ENCODE data around the gene MB21D2.
"Not testable (repeated sequence)": the region's sequence is repeated elsewhere in the genome, so short reads cannot be mapped to it uniquely, and the experiment has no call there.

MB21D2 gene, protein sequence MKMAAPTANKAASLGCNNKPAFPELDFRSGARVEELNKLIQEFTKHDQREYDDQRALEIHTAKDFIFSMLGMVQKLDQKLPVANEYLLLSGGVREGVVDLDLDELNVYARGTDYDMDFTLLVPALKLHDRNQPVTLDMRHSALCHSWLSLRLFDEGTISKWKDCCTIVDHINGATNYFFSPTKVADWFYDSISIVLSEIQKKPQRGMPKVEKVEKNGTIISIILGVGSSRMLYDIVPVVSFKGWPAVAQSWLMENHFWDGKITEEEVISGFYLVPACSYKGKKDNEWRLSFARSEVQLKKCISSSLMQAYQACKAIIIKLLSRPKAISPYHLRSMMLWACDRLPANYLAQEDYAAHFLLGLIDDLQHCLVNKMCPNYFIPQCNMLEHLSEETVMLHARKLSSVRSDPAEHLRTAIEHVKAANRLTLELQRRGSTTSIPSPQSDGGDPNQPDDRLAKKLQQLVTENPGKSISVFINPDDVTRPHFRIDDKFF

DNA sequence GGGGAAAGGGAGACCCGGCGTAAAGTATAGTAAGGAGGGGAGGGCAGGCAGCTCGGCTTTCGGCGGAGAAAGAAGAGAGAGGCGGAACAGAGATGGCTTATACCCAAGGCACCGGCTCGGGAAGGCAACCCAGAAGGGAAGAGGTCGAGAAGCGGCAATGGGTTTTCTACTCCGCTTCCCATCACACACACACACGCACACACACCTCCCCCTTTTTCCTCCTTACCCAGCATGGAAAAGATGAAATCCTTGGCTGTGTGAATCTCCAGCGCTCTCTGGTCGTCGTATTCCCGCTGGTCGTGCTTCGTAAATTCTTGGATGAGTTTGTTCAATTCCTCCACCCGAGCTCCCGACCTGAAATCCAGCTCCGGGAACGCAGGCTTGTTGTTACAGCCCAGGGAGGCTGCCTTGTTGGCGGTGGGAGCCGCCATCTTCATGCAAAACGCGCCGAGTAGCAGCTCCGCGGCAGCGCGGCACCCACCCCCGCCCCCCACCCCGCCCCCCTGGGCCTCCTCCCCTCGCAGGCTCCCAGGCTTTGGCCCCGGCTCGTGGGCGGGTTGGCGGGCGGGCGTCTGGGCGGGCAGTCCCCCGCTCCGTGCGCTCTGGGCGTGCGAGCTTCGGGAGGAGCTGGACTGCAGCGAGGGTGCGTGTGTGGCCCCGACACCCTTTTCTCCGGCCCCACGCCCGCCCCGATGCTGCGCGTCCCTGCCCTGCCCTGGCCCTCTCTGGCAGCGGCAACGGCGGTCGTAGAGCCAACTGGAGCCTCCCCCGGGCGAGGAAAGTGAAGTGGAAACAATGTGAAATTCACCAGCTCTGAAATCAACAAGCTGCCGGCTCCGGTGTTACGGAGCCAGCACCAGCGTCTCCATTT is at the start of gene MB21D2:
TSS of gene MB21D2 (minus strand) at position 453 of the 871 bp plus-strand sequence. CDS start at position 437, 16 bp downstream.
- DNase-seq: peak; percentile 70
- Mint-ChIP-seq H3K4me1 (ENCODE audit: low read depth) (peaks cover 33% of the 10 kb centered on the region), H3K4me3 (peak within 1 kb of the TSS; percentile 81), H3K27ac (peak within 1 kb of the TSS; percentile 66), H3K9me3 (no peaks in the 10 kb centered on the region), H3K36me3 (ENCODE audit: low read depth) (peaks cover 6% of the 10 kb centered on the region), H3K27me3 (peaks cover 75% of the 10 kb centered on the region)

DNA sequence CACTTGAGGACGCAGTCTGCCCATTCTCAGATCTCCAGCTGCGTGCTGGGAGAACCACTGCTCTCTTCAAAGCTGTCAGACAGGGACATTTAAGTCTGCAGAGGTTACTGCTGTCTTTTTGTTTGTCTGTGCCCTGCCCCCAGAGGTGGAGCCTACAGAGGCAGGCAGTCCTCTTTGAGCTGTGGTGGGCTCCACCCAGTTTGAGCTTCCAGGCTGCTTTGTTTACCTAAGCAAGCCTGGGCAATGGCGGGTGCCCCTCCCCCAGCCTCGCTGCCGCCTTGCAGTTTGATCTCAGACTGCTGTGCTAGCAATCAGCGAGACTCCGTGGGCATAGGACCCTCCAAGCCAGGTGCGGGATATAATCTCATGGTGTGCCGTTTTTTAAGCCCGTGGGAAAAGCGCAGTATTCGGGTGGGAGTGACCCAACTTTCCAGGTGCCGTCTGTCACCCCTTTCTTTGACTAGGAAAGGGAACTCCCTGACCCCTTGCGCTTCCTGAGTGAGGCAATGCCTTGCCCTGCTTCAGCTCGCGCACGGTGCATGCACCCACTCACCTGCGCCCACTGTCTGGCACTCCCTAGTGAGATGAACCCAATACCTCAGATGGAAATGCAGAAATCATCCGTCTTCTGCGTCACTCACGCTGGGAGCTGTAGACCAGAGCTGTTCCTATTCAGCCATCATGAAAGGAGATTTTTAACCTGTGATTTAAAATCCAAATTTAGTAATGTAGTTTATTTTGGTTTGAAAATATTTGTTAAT is 47.5 kb upstream of the MB21D2 start:
- not testable (repeated sequence) for H3K4me3 Mint-ChIP-seq; DNase-seq; H3K27ac Mint-ChIP-seq; H3K9me3 Mint-ChIP-seq; H3K4me1 Mint-ChIP-seq (ENCODE audit: low read depth); H3K36me3 Mint-ChIP-seq (ENCODE audit: low read depth)
- H3K27me3 Mint-ChIP-seq: peaks cover 13% of the 10 kb centered on the region

DNA sequence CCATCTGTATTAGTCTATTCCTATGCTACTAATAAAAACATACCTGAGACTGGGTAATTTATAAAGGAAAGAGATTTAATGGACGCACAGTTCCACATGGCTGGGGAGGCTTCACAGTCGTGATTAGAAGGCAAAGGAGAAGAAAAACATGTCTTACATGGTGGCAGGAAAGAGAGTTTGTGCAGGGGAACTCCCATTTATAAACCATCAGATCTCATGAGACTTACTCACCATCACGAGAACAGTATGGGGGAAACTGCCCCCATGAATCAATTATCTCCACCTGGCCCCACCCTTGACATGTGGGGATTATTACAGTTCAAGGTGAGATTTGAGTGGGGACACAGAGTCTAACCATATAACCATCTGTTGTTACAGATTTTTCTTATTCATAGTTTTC is 42.1 kb upstream of the MB21D2 start:
- Mint-ChIP-seq H3K36me3 (ENCODE audit: low read depth) (no peaks in the 10 kb centered on the region), H3K4me3 (no peak overlapping the region), H3K27ac (no peak overlapping the region), H3K9me3 (peaks cover 6% of the 10 kb centered on the region), H3K27me3 (peaks cover 6% of the 10 kb centered on the region), H3K4me1 (ENCODE audit: low read depth) (peaks cover 22% of the 10 kb centered on the region)
- DNase-seq: no peak

DNA sequence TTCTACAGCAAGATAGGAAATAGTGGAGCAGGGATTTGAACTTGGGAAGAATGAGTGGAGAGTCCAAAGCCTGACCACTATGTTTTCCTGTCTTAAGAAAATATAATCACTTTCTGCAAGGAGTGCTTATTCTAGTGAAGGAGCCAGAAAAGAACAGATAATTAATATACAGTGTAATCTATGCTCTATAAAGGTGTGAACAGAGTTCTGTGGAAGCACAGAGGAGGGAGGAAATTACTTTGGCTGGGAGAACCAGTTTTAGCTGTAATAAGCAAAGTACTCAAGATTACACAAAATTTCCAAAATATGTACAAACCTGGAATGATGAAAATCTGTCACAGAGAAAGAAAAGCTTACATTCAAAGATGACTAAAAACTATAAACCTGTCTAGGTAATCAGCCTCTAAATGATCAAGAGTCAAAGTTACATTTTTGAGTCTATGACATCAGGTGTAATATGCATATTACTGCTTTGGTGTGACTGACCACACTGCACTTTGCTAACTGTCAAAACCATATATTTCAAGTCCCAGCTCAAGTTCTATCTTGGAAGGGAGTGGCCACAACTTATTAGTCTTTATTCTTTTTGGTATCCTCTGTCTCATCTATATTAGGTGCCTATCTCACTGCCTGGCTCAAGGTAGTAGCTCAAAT is 40.7 kb upstream of the MB21D2 start:
- peaks cover 6% of the 10 kb centered on the region for H3K27me3 Mint-ChIP-seq
- no peak overlapping the region for H3K4me3 Mint-ChIP-seq
- no peaks in the 10 kb centered on the region for H3K36me3 Mint-ChIP-seq (ENCODE audit: low read depth)
- no peak for DNase-seq
- H3K4me1 Mint-ChIP-seq (ENCODE audit: low read depth): peaks cover 22% of the 10 kb centered on the region
- peaks cover 4% of the 10 kb centered on the region for H3K9me3 Mint-ChIP-seq
- H3K27ac Mint-ChIP-seq: peak overlapping the region; percentile 63

DNA sequence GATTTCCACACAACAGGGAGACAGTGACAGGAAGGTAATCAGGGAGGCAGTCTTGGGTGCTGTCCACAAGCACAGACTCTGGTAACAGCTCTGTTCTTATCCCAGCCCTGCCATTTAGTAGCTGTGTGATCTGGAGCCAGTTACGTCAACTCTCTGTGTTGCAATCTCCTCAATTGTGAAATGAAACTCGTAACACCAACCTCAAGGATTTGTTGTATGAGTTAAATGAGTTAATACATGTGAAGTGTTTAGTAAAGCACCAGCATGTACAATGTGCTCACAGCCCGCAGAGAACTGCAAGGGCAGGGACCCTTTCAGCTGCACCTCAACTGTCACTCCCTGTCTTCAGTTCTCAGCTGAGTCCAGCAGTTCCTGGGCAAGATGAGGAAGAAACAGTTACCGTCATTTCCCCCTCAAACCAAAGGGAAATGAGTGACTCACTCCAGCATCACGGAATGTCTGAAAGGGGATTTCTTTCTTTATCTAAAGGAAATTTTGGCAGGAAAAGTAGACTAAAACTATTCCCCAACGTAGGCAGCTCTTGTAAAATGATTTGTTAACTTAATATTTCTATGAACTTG is 39.9 kb upstream of the MB21D2 start:
- Mint-ChIP-seq H3K27ac (no peak overlapping the region), H3K36me3 (ENCODE audit: low read depth) (no peaks in the 10 kb centered on the region), H3K27me3 (peaks cover 6% of the 10 kb centered on the region), H3K9me3 (peaks cover 6% of the 10 kb centered on the region), H3K4me3 (no peak overlapping the region), H3K4me1 (ENCODE audit: low read depth) (peaks cover 22% of the 10 kb centered on the region)
- no peak for DNase-seq

DNA sequence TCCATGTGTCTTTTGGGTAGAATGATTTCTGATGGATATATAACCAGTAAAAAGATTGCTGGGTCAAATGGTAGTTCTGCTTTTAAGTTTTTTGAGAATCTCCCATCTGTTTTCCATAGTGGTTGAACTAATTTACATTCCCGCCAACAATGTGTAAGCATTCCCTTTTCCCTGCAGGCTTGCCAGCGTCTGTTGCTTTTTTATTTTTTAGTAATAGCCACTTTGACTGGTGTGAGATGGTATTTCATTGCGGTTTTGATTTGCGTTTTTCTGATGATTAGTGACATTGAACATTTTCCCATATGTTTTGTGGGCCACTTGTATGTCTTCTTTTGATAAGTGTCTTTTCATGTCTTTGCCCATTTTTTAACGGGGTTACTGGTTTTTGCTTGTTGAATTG is 36.3 kb upstream of the MB21D2 start:
- Mint-ChIP-seq H3K27me3 (peaks cover 6% of the 10 kb centered on the region), H3K27ac (no peak overlapping the region), H3K4me3 (no peak overlapping the region), H3K4me1 (ENCODE audit: low read depth) (peaks cover 17% of the 10 kb centered on the region), H3K9me3 (peaks cover 3% of the 10 kb centered on the region), H3K36me3 (ENCODE audit: low read depth) (no peaks in the 10 kb centered on the region)
- no peak for DNase-seq

DNA sequence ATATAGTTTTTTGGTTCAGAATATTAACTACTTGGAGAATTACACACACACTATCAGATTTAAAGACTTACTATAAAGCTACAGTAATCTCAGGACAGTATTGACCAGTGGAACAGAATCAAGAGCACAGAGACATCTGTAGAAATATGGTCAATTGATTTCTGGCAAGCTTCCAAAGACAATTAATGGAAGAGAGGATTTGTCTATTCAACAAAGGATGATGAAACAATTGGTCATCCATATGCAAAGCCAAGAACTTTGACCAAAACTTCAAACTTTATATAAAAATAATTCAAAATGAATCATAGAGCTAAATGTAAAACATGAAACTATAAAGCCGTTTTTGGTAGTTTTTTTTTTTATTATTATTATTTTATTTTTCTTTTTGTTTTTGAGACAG is 29.8 kb upstream of the MB21D2 start:
- Mint-ChIP-seq H3K27ac (no peak overlapping the region), H3K4me3 (no peak overlapping the region), H3K27me3 (peaks cover 2% of the 10 kb centered on the region), H3K36me3 (ENCODE audit: low read depth) (no peaks in the 10 kb centered on the region), H3K4me1 (ENCODE audit: low read depth) (no peaks in the 10 kb centered on the region), H3K9me3 (no peaks in the 10 kb centered on the region)
- no peak for DNase-seq

DNA sequence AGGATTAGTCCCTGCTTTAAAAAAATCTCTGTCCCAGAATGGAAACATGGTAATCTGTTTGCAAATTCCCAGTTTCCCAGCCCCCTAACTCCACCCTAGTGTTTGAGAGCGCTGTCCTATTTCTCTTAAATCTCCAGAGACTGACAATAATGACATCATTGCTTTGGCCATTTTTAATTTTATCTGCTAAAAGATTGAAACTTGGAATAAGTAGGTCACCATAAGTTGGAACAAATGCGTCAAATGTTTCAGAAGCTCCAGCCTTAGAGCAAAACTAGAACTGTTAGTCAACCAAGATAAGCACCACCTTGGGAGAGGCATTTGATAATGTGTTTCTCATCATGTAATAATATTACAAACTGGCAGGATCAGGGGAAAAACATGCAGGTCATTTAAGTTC is 25.7 kb upstream of the MB21D2 start:
- H3K9me3 Mint-ChIP-seq: no peaks in the 10 kb centered on the region
- no peaks in the 10 kb centered on the region for H3K36me3 Mint-ChIP-seq (ENCODE audit: low read depth)
- no peak for DNase-seq
- no peak overlapping the region for H3K27ac Mint-ChIP-seq
- H3K4me1 Mint-ChIP-seq (ENCODE audit: low read depth): no peaks in the 10 kb centered on the region
- peaks cover 5% of the 10 kb centered on the region for H3K27me3 Mint-ChIP-seq
- H3K4me3 Mint-ChIP-seq: no peak overlapping the region

DNA sequence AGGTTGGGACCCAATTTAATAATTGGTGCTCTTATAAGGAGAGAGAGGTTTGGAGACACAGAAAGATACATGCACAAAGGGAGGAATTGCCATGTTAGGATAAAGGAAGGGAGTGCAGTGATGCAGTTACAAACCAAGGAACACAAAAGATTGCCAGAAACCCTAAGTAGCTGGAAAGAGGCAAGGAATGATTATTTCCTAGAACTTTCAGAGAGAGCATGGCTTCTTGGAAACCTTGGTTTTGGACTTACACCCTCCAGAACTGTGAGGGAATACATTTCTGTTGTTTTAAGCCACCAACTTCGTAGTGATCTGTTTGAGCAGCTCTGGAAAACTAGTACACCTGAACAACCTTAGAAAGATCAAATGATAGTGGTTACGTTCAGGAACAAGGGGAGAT is 25.0 kb upstream of the MB21D2 start:
- Mint-ChIP-seq H3K27me3 (peaks cover 5% of the 10 kb centered on the region), H3K27ac (no peak overlapping the region), H3K36me3 (ENCODE audit: low read depth) (no peaks in the 10 kb centered on the region), H3K4me1 (ENCODE audit: low read depth) (no peaks in the 10 kb centered on the region), H3K9me3 (no peaks in the 10 kb centered on the region), H3K4me3 (no peak overlapping the region)
- no peak for DNase-seq

DNA sequence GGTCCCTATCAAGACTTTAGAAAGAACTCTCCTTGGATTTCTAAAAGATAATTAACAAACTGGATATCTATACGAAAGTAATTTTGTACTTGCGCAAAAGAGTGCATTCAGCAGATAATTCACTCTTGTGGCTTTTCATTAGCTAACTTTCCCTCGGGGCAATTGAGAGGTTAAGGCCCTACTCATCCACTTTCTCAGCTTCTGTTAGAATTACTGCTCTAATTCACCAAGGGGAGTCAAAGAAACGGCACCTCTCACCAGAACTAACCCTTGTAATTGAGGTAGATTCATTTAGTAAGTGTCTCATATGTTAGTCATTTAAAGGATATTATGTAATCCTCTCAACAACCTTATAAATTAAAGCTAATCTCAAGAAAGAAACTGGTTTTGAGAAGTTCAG is 22.5 kb upstream of the MB21D2 start:
- H3K9me3 Mint-ChIP-seq: no peaks in the 10 kb centered on the region
- peaks cover 5% of the 10 kb centered on the region for H3K27me3 Mint-ChIP-seq
- H3K36me3 Mint-ChIP-seq (ENCODE audit: low read depth): no peaks in the 10 kb centered on the region
- peaks cover 4% of the 10 kb centered on the region for H3K4me1 Mint-ChIP-seq (ENCODE audit: low read depth)
- H3K27ac Mint-ChIP-seq: no peak overlapping the region
- H3K4me3 Mint-ChIP-seq: no peak overlapping the region
- no peak for DNase-seq

DNA sequence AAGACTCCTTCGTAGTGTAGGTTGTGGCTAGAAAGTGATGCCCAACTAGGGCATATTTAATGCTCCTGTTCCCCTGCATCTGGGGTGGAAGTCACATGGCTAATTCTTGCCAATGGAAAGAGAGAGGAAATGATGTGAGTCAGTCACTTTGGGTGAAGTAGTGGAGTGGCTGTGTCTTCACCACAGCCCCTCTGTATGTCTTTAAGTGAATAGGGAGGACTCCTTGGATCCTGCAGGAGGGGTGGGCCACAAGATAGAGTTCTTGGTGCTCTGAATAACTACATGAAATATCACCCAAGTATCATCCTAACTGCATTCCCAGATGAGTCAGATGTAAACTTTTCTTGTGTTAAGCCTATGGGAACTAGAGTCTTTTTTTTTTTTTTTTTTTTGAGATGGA is 17.8 kb upstream of the MB21D2 start:
- Mint-ChIP-seq H3K4me1 (ENCODE audit: low read depth) (peaks cover 7% of the 10 kb centered on the region), H3K9me3 (no peaks in the 10 kb centered on the region), H3K4me3 (no peak overlapping the region), H3K36me3 (ENCODE audit: low read depth) (no peaks in the 10 kb centered on the region), H3K27ac (no peak overlapping the region), H3K27me3 (no peaks in the 10 kb centered on the region)
- no peak for DNase-seq

DNA sequence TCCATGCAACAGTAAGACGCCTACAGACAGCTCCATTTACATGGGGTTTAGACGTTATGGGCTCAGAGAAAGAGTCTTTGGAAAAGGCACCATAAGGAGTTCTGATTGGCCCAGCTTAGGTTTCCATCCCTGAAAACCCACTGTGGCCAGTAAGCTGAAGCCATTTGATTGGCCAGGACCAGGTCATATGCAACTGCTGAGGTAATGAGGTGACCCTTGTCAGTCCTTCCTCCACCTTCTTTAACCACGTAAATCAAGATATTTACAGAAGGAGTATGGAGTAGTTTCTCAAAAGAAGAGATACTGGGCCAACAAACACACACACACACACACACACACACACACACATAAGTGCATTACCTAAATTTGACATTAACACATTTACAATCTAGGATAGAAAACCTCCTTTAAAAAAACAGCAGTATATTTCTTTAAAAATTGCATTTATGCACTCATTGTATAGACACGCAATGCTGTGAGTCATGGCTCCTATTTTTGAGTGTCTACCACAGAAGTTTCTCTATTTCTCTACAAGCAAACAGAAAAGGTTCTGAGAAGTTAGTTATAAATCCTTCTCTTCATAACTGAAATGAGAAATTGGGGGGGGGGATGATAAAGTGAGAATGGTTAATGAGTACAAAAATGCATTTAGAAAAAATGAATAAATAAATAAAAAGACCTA is 16.3 kb upstream of the MB21D2 start:
- Mint-ChIP-seq H3K4me3 (no peak overlapping the region), H3K36me3 (ENCODE audit: low read depth) (no peaks in the 10 kb centered on the region), H3K27me3 (no peaks in the 10 kb centered on the region), H3K9me3 (no peaks in the 10 kb centered on the region), H3K27ac (no peak overlapping the region), H3K4me1 (ENCODE audit: low read depth) (peaks cover 7% of the 10 kb centered on the region)
- DNase-seq: no peak

DNA sequence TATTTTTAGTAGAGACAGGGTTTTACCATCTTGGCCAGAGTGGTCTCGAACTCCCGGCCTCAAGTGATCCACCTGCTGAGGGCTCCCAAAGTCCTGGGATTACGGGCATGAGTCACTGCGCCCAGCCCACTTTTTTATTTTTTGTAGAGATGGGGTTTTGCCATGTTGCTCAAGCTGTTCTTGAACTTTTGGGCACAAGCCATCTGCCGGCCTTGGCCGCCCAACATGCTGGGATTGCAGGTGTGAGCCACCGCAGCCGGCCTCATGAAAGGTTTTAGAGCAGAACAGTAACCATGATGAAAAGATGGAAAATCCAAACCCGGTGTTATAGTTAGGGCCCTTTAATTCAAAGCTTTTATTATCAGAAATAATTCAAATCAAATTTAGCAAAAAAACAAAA is 15.6 kb upstream of the MB21D2 start:
- H3K4me3 Mint-ChIP-seq: no peak overlapping the region
- H3K9me3 Mint-ChIP-seq: no peaks in the 10 kb centered on the region
- peaks cover 7% of the 10 kb centered on the region for H3K4me1 Mint-ChIP-seq (ENCODE audit: low read depth)
- no peaks in the 10 kb centered on the region for H3K27me3 Mint-ChIP-seq
- no peaks in the 10 kb centered on the region for H3K36me3 Mint-ChIP-seq (ENCODE audit: low read depth)
- H3K27ac Mint-ChIP-seq: no peak overlapping the region
- no peak for DNase-seq
